ENCODE measurements around the gene NTPCR.

Gene NTPCR

DNA sequence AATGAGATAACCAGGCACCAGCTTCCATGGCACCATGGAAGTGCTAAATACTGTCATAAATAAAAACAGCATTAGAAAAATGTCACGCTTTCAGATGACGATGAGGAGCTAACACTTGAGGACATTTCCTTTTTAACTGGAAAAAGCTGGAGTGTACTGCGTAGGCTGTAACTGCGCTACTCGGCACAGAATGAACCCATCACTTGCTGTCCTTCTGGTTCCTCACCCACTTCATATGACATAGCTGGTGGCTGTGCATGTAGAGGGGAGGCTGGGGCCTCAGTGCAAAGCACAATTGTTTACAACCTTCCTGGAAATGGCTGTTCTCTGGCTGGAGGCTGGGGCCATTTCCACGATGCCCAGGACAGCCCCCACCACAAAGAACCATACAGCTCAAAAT, 55.7 kb downstream of the NTPCR start:
- peak in 4 of 56 donors; percentile 8 to 36 (median 16) for DNase-seq

DNA sequence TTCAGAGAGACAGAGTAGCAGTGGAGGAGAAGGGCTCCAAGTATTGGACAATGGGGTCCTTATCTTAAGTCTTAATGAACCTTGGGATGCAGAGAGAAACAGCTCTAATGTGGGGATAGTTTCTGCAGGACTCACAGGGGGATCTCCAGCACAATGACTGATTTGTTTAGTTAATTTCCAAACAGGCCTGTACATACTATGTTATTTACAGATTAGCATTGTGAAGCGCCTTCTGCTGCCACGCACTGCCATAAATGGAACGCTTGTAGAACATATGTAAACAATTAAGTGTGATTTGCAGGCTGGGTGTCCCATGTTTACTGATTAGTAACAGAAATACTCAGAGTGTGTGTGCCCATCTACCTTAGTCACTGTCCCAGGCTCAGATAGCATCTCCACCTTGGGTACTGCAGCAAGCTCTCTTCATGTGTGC, 56.1 kb downstream of the NTPCR start:
- no peak for DNase-seq

- DNase-seq = no peak
Observed at GRCh38 chr1:233010146-233010545, 59.7 kb downstream of the NTPCR start.

- DNase-seq = no peak
Observed at GRCh38 chr1:233012021-233012420, 61.6 kb downstream of the NTPCR start.

GRCh38 chr1:233015965-233016364, 65.6 kb downstream of the NTPCR start:
- DNase-seq = no peak

DNA sequence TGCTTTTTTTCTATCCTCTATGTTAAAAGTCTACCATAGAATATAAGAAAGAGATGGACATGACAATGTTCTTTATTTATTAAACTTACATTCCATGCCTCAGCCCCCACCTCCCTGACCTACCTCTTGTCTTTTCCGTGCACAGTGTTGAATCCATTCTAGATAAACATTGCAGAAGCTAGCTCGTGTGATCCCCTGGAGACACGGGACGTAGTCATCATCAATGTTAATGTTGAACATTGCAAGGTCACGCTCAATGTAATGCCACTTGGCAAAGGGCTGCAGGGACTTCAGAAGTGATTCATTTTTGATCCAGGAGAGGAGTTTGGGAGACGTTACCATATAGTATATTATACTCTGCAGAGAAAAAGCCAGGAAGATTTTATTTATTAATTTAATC, 66.4 kb downstream of the NTPCR start:
- no peak for DNase-seq

- DNase-seq = no peak
Observed at GRCh38 chr1:233019083-233019482, 68.7 kb downstream of the NTPCR start.

- peak in 4 of 56 donors; percentile 3 to 12 (median 10) for DNase-seq
Observed at GRCh38 chr1:233019778-233020325, 69.4 kb downstream of the NTPCR start.

DNA sequence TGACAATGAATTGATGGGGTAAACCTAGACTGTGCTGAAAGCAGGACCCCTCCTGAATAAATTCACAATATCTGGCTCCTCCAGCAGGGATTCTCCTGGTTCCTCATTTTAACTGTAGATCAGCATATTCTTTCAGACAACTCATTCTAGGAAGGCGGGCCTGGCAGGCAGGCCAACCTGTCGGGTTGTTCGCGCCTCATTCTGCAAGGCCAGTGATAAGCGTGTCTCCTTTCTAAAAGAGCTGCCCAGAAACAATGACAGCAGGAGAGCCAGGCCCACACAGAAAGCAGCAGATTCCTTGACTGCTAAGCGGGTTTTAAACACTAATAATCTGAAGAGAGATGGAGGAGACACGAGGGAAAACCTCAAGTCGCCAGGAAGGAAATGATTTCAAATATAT, 70.0 kb downstream of the NTPCR start:
- DNase-seq = peak in 4 of 56 donors; percentile 5 to 26 (median 8)

GRCh38 chr1:233022246-233022645, 71.8 kb downstream of the NTPCR start:
- no peak for DNase-seq

- no peak for DNase-seq
Observed at GRCh38 chr1:233024199-233024598, 73.8 kb downstream of the NTPCR start.

- peak in 9 of 56 donors; percentile 6 to 36 (median 18) for DNase-seq
Observed at GRCh38 chr1:233025157-233025556, 74.7 kb downstream of the NTPCR start.

GRCh38 chr1:233025567-233025966, 75.2 kb downstream of the NTPCR start:
- no peak for DNase-seq

DNA sequence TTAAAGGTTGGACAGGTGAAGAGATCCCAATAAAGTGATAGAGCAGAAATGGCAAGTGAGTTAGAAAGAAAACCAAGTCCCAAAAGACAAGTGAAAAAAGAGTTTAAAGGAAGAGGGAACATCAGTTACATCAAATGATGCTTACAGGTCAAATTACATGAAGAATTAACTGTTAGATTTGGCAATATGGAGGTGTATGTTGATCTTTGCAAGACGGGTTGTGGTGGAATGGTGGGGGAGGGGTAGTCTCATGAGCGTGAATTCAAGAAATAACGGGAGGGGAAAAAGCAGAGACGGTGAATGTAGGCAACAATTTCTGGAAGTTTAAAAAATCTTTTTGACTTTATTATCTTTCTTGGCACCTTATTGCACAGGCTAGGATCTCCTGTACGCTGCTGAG, 76.6 kb downstream of the NTPCR start:
- no peak for DNase-seq

GRCh38 chr1:233031521-233031920, 81.1 kb downstream of the NTPCR start:
- DNase-seq = no peak

GRCh38 chr1:233032916-233033315, 82.5 kb downstream of the NTPCR start:
- DNase-seq = no peak

- DNase-seq = no peak
Observed at GRCh38 chr1:233033361-233033760, 83.0 kb downstream of the NTPCR start.

All from amygdala (tissue), 56 donors.